IMR-90 (cell line): ENCODE results near the gene SUPT3H. TPM values are rescaled to one million over a fixed set of nuclear protein-coding genes. Genes with fewer than 3 reads are reported as not detected.
A peak's percentile ranks its signal among the peaks of the same experiment; 100 is the strongest.

Experiments used
- ATAC-seq: fragments of 200-7000 bp; cut with Tn5 transposase; 2 replicates; pipeline ENCODE4 v1.9.1; 2020; ENCODE audit warnings: low read depth, mild to moderate bottlenecking, moderate library complexity
- BruUV-seq: library from RNA; stranded (reverse); fragments of 400-500 nt; replicated peaks from 2 replicates; lab custom pipeline; 2021; lab: Mats Ljungman, UMichigan
- CTCF ChIA-PET: fragments of 300-600 bp; formaldehyde crosslinking; extraction: SDS; loops from one replicate; lab custom pipeline; 2021; ENCODE audit warnings: antibody characterized with exemption; lab: Yijun Ruan, JAX
- POLR2A ChIA-PET: fragments of 300-600 bp; sonication (Branson Sonifier 250); formaldehyde crosslinking; loops from one replicate; lab custom pipeline; 2022; ENCODE audit warnings: antibody characterized with exemption; ENCODE audit not compliant: unreplicated experiment; lab: Charles Lee
- DNase-seq: peaks from one replicate; pipeline ENCODE4 v3.0.0; 2013
- H2AFZ ChIP-seq: replicated peaks from 2 replicates; pipeline ENCODE3; 2013; ENCODE audit warnings: low read length, mild to moderate bottlenecking; ENCODE audit not compliant: poor library complexity
- H2AK5ac ChIP-seq: 2 replicates; pipeline ENCODE4 v1.6.1; 2013; ENCODE audit warnings: low read depth, low read length, inconsistent platforms
- H2AK9ac ChIP-seq: replicated peaks from 2 replicates; pipeline ENCODE3; 2013; ENCODE audit warnings: mild to moderate bottlenecking, low read depth, low read length, moderate library complexity; ENCODE audit not compliant: poor library complexity
- H2BK120ac ChIP-seq: 2 replicates; pipeline ENCODE4 v1.6.1; 2013; ENCODE audit warnings: low read depth, low read length, inconsistent platforms
- H2BK15ac ChIP-seq: 3 replicates; pipeline ENCODE4 v1.6.1; 2013; ENCODE audit warnings: low read depth, low read length, inconsistent platforms
- H2BK20ac ChIP-seq: 2 replicates; pipeline ENCODE4 v1.6.1; 2013; ENCODE audit warnings: low read depth, mild to moderate bottlenecking, inconsistent platforms, low read length, moderate library complexity
- H2BK5ac ChIP-seq: 2 replicates; pipeline ENCODE4 v1.6.1; 2013; ENCODE audit warnings: mild to moderate bottlenecking, low read depth, low read length, inconsistent platforms; ENCODE audit not compliant: poor library complexity, severe bottlenecking
- H3K14ac ChIP-seq: replicated peaks from 2 replicates; pipeline ENCODE4 v1.6.1; 2013; ENCODE audit warnings: low read depth, low read length, inconsistent platforms
- H3K18ac ChIP-seq: 2 replicates; pipeline ENCODE4 v1.6.1; 2013; ENCODE audit warnings: low read depth, low read length, control low read depth
- H3K23ac ChIP-seq: 2 replicates; pipeline ENCODE4 v1.6.1; 2013; ENCODE audit warnings: low read depth, low read length, inconsistent platforms
- H3K27ac ChIP-seq: 2 replicates; pipeline ENCODE4 v1.5.1; 2013; ENCODE audit warnings: mild to moderate bottlenecking, control low read depth, low read length; ENCODE audit not compliant: insufficient read depth
- H3K27me3 ChIP-seq: 2 replicates; pipeline ENCODE4 v1.6.1; 2013; ENCODE audit warnings: low read length; ENCODE audit not compliant: control insufficient read depth, insufficient read depth
- H3K36me3 ChIP-seq: 2 replicates; pipeline ENCODE4 v1.6.1; 2013; ENCODE audit warnings: low read length, mixed read lengths; ENCODE audit not compliant: control insufficient read depth, insufficient read depth
- H3K4ac ChIP-seq: 2 replicates; pipeline ENCODE4 v1.6.1; 2013; ENCODE audit warnings: low read depth, low read length, inconsistent platforms
- H3K4me1 ChIP-seq: 2 replicates; pipeline ENCODE4 v1.6.1; 2013; ENCODE audit warnings: low read length, mixed read lengths; ENCODE audit not compliant: control insufficient read depth, insufficient read depth
- H3K4me2 ChIP-seq: 2 replicates; pipeline ENCODE4 v1.6.1; 2013; ENCODE audit warnings: low read depth, mild to moderate bottlenecking, control low read depth, low read length, moderate library complexity
- H3K4me3 ChIP-seq: 2 replicates; pipeline ENCODE4 v1.5.1; 2013; ENCODE audit warnings: low read depth, mild to moderate bottlenecking, control low read depth, low read length, moderate library complexity; ENCODE audit not compliant: insufficient read depth
- H3K56ac ChIP-seq: 2 replicates; pipeline ENCODE4 v1.6.1; 2013; ENCODE audit warnings: low read length, inconsistent platforms; ENCODE audit not compliant: insufficient read depth; ENCODE audit errors: extremely low read depth
- H3K79me1 ChIP-seq, 2 experiments: 2 replicates each; pipeline ENCODE4 v1.6.1; 2013; ENCODE audit warnings: low read length in 2 of 2, inconsistent platforms in 1 of 2, low read depth in 1 of 2
- H3K9ac ChIP-seq: 2 replicates; pipeline ENCODE4 v1.6.1; 2013; ENCODE audit warnings: low read depth, low read length, control low read depth
- H3K9me1 ChIP-seq: 2 replicates; pipeline ENCODE4 v1.6.1; 2013; ENCODE audit warnings: low read length, inconsistent platforms; ENCODE audit not compliant: insufficient read depth
- H3K9me3 ChIP-seq: 2 replicates; pipeline ENCODE4 v1.6.1; 2013; ENCODE audit warnings: low read length; ENCODE audit not compliant: control insufficient read depth, insufficient read depth
- H4K20me1 ChIP-seq: 2 replicates; pipeline ENCODE4 v1.6.1; 2013; ENCODE audit warnings: low read length, inconsistent platforms; ENCODE audit not compliant: insufficient read depth
- H4K5ac ChIP-seq: 2 replicates; pipeline ENCODE4 v1.6.1; 2013; ENCODE audit warnings: mild to moderate bottlenecking, low read depth, low read length, control low read depth
- H4K8ac ChIP-seq, 2 experiments: 2 replicates each; pipeline ENCODE4 v1.6.1; 2013; ENCODE audit warnings: low read depth in 2 of 2, low read length in 2 of 2, control low read depth in 1 of 2, inconsistent platforms in 1 of 2
- H4K91ac ChIP-seq: 2 replicates; pipeline ENCODE4 v1.6.1; 2013; ENCODE audit warnings: low read depth, low read length, inconsistent platforms; ENCODE audit not compliant: insufficient read depth
- BHLHE40 ChIP-seq: fragments of 150-350 bp; IDR thresholded peaks from 2 replicates; pipeline ENCODE4 v1.6.1; 2016; ENCODE audit warnings: mild to moderate bottlenecking, low read depth, low read length
- CEBPB ChIP-seq: IDR thresholded peaks from 2 replicates; pipeline ENCODE4 v1.6.1; 2012; ENCODE audit warnings: low read depth, low read length, improper control_type of control experiment
- CHD1 ChIP-seq: IDR thresholded peaks from 2 replicates; pipeline ENCODE4 v1.6.1; 2012; ENCODE audit warnings: low read depth, low read length, improper control_type of control experiment
- CTCF ChIP-seq: conservative IDR thresholded peaks from 2 replicates; pipeline ENCODE4 v1.5.1; 2012; ENCODE audit warnings: mild to moderate bottlenecking, low read depth, low read length, improper control_type of control experiment
- FOS ChIP-seq: fragments of 150-350 bp; IDR thresholded peaks from 2 replicates; pipeline ENCODE4 v1.6.1; 2016; ENCODE audit warnings: low read depth, low read length
- MAFK ChIP-seq: IDR thresholded peaks from 2 replicates; pipeline ENCODE4 v1.6.1; 2012; ENCODE audit warnings: low read depth, low read length, improper control_type of control experiment
- NFE2L2 ChIP-seq: fragments of 150-350 bp; IDR thresholded peaks from 2 replicates; pipeline ENCODE4 v1.6.1; 2016; ENCODE audit warnings: low read depth, mild to moderate bottlenecking, low read length
- POLR2A ChIP-seq: IDR thresholded peaks from 2 replicates; pipeline ENCODE4 v1.6.1; 2012; ENCODE audit warnings: mild to moderate bottlenecking, low read depth, low read length
- RAD21 ChIP-seq: IDR thresholded peaks from 2 replicates; pipeline ENCODE4 v1.6.1; 2012; ENCODE audit warnings: low read length, improper control_type of control experiment
- RCOR1 ChIP-seq: IDR thresholded peaks from 2 replicates; pipeline ENCODE4 v1.6.1; 2012; ENCODE audit warnings: mild to moderate bottlenecking, low read length, improper control_type of control experiment; ENCODE audit not compliant: insufficient replicate concordance
- RFX5 ChIP-seq: IDR thresholded peaks from 2 replicates; pipeline ENCODE4 v1.8.0; 2012; ENCODE audit warnings: low read depth, mild to moderate bottlenecking, low read length, moderate library complexity
- SMC3 ChIP-seq: fragments of 150-350 bp; IDR thresholded peaks from 2 replicates; pipeline ENCODE4 v1.6.1; 2016; ENCODE audit warnings: low read depth, mild to moderate bottlenecking, antibody characterized with exemption, low read length, moderate library complexity
- USF2 ChIP-seq: fragments of 150-350 bp; IDR thresholded peaks from 2 replicates; pipeline ENCODE4 v1.6.1; 2017; ENCODE audit warnings: mild to moderate bottlenecking, antibody characterized with exemption, low read length, low read depth
- WGBS, 2 experiments: methylation state at CpG; one replicate each; pipeline versions ENCODE4 v1.1.5 to v1.1.7; 2013; ENCODE audit warnings: missing lambda C conversion rate in 2 of 2; ENCODE audit not compliant: insufficient read length in 1 of 2; ENCODE audit errors: extremely low coverage in 2 of 2; 5-methylcytosine and 5-hydroxymethylcytosine counted together
- dilution Hi-C: fragments of 300-500 bp; cut with HindIII; formaldehyde crosslinking; loops from one replicate; pipeline ENCODE4 v1.14.3; 2018; ENCODE audit warnings: low sequenced_read_pairs; ENCODE audit not compliant: unreplicated experiment
- in situ Hi-C: fragments of 300-500 bp; cut with MboI; formaldehyde crosslinking; loops from 3 replicates; pipeline ENCODE4 v1.14.3; 2019; ENCODE audit warnings: low sequenced_read_pairs, inconsistent platforms, mixed read lengths
- intact Hi-C: fragments of 100-400 bp; cut with micrococcal nuclease; formaldehyde crosslinking; loops from 2 replicates; pipeline ENCODE4 v1.10.0; 2022
- polyA plus RNA-seq, 3 experiments: library from polyadenylated mRNA; depleted of rRNA; stranded (reverse); fragments of >200 nt; gene quantifications; 2 replicates each; pipeline ENCODE4 v1.2.3, GENCODE V29; 2012; ENCODE audit warnings: low replicate concordance in 1 of 3
- total RNA-seq: library from RNA; depleted of rRNA; stranded (reverse); fragments of >200 nt; gene quantifications from 2 replicates; pipeline ENCODE4 v1.2.3, GENCODE V29; 2012

SUPT3H gene
- total and polyA plus RNA-seq, 2 of the 4 experiments (the other 2 are of a cell fraction), result 4.5 to 5.0 TPM

GRCh38 chr6:45256697-45257695 is 120.7 kb downstream of the SUPT3H start:
- Histone ChIP-seq H3K79me1 (no peaks in the 10 kb centered on the region; a peak in 2 of 4 replicates), H4K20me1 (no peaks in the 10 kb centered on the region), H4K8ac (no peak overlapping the region), H3K4me3 (no peak overlapping the region), H3K27me3 (no peaks in the 10 kb centered on the region), H3K56ac (no peak overlapping the region), H2AFZ (no peak overlapping the region), H2AK5ac (no peak overlapping the region), H3K9ac (no peak overlapping the region), H3K4ac (no peak overlapping the region), H2AK9ac (no peak overlapping the region), H2BK20ac (no peak overlapping the region), H2BK15ac (no peak overlapping the region), H3K36me3 (no peaks in the 10 kb centered on the region), H4K5ac (no peak overlapping the region), H3K4me2 (no peak overlapping the region), H3K4me1 (no peaks in the 10 kb centered on the region), H4K91ac (no peak overlapping the region), H2BK5ac (no peak overlapping the region), H3K23ac (no peak overlapping the region), H3K9me1 (no peaks in the 10 kb centered on the region), H3K14ac (no peak overlapping the region), H3K18ac (no peak overlapping the region), H3K27ac (no peak overlapping the region), H2BK120ac (no peak overlapping the region), H3K9me3 (no peaks in the 10 kb centered on the region)
- in situ Hi-C loops, result no loop called here
- ATAC-seq (no peak), DNase-seq (peak; percentile 4)
- intact Hi-C loops, result no loop called here
- dilution Hi-C loops, result no loop called here
- POLR2A ChIA-PET, result no interaction called here
- TF ChIP-seq SMC3, result no peak
- TF ChIP-seq NFE2L2, result no peak
- no peak for TF ChIP-seq RAD21
- no peak for TF ChIP-seq USF2
- no peak for TF ChIP-seq RFX5
- no peak for TF ChIP-seq CHD1
- TF ChIP-seq RCOR1, result no peak
- no peak for TF ChIP-seq MAFK
- TF ChIP-seq BHLHE40, result no peak
- no peak for TF ChIP-seq CTCF
- TF ChIP-seq CEBPB, result no peak
- no peak for TF ChIP-seq POLR2A
- no peak for TF ChIP-seq FOS
- CTCF ChIA-PET, result no interaction called here
- no CpG with 5 or more reads among the region's 9 CpGs for WGBS, 2 experiments
- BruUV-seq, result no TSS peak
